Measurements from ENCODE around the gene SLC25A21.

DNA sequence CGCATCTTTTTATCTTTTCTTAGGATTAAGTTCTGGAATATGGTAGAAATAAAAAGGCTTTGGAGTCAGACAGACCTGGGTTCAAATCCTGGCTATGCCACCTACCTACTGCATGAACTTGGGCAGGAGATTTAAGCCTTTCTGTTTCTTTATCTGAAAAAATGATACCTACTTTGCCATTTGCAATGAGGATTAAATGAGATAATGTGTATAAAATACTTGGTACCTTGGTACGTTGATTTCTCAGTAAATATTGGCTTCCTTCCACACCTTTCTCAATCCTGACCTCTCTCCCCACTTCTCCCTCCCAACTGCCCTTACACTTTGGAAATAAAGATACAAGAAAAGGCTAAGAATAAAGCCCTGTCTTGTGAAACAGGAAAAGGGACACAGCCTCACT, 338.1 kb downstream of the SLC25A21 start:
- TF ChIP-seq, protein P1, sequence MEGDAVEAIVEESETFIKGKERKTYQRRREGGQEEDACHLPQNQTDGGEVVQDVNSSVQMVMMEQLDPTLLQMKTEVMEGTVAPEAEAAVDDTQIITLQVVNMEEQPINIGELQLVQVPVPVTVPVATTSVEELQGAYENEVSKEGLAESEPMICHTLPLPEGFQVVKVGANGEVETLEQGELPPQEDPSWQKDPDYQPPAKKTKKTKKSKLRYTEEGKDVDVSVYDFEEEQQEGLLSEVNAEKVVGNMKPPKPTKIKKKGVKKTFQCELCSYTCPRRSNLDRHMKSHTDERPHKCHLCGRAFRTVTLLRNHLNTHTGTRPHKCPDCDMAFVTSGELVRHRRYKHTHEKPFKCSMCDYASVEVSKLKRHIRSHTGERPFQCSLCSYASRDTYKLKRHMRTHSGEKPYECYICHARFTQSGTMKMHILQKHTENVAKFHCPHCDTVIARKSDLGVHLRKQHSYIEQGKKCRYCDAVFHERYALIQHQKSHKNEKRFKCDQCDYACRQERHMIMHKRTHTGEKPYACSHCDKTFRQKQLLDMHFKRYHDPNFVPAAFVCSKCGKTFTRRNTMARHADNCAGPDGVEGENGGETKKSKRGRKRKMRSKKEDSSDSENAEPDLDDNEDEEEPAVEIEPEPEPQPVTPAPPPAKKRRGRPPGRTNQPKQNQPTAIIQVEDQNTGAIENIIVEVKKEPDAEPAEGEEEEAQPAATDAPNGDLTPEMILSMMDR (IDR thresholded peaks at IDR 0.05): no peak
- TF ChIP-seq POLR2AphosphoS5 (IDR thresholded peaks at IDR 0.05) (no peak), POLR2A (IDR thresholded peaks at IDR 0.05) (no peak)
